NCI-H82 (cell line): Measurements from ENCODE around the gene ITGAX.

Source experiments
- DNase-seq: peaks from one replicate; lab custom pipeline; 2025; lab: John Stamatoyannopoulos, UW

Gene ITGAX

GRCh38 chr16:31348579-31348978 lies 6.4 kb upstream of the ITGAX start:
- DNase-seq, result no peak

- no peak for DNase-seq
Measured at GRCh38 chr16:31350275-31351005, 4.5 kb upstream of the ITGAX start.

GRCh38 chr16:31351246-31351941 lies 3.6 kb upstream of the ITGAX start:
- no peak for DNase-seq

GRCh38 chr16:31351942-31352325 lies 3.0 kb upstream of the ITGAX start:
- no peak for DNase-seq

- no peak for DNase-seq
Measured at GRCh38 chr16:31352376-31353115, 2.4 kb upstream of the ITGAX start.

- DNase-seq, result no peak
Measured at GRCh38 chr16:31355431-31356100, 590 bp downstream of the ITGAX start.

- no peak for DNase-seq
Measured at GRCh38 chr16:31356566-31357323, 1.8 kb downstream of the ITGAX start.

- no peak for DNase-seq
Measured at GRCh38 chr16:31357324-31358109, 2.5 kb downstream of the ITGAX start.

GRCh38 chr16:31360251-31360650 lies 5.3 kb downstream of the ITGAX start:
- DNase-seq, result no peak

- no peak for DNase-seq
Measured at GRCh38 chr16:31361201-31362110, 6.5 kb downstream of the ITGAX start.

GRCh38 chr16:31362476-31363405 lies 7.8 kb downstream of the ITGAX start:
- DNase-seq, result no peak

- DNase-seq, result no peak
Measured at GRCh38 chr16:31363721-31364120, 8.7 kb downstream of the ITGAX start.

GRCh38 chr16:31364421-31364820 lies 9.4 kb downstream of the ITGAX start:
- no peak for DNase-seq

GRCh38 chr16:31365131-31365865 lies 10.3 kb downstream of the ITGAX start:
- no peak for DNase-seq

GRCh38 chr16:31367853-31368252 lies 12.9 kb downstream of the ITGAX start:
- no peak for DNase-seq

GRCh38 chr16:31371008-31371407 lies 16.0 kb downstream of the ITGAX start:
- DNase-seq, result no peak

- DNase-seq, result no peak
Measured at GRCh38 chr16:31371619-31372484, 16.9 kb downstream of the ITGAX start.
